UCSD-AML1 (cell line): Measurements from ENCODE around the gene ZC2HC1B.
"Not testable (repeated sequence)": the region's sequence is repeated elsewhere in the genome, so short reads cannot be mapped to it uniquely, and the experiment has no call there.

Experiments
- DNase-seq: peaks from one replicate; lab custom pipeline; 2025; ENCODE audit not compliant: unreplicated experiment; lab: John Stamatoyannopoulos, UW

The ZC2HC1B gene

DNA sequence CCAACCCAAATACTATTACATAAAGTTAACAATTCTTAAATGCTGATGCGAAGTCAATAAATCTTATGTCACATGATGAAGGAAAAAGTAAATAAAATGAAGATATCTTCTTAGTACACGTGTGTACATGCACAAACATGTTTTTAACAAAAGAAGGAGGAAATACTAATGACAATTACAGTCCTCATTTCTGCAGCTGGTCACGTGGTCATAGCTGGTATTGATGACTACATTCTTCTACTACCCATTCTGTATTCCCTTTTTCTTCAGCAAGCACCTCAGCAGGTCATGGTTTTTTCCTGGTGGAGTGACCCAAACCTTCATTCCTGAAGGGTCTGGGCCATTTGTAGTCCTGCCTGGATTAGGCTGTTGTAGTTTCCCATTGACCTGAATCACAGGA lies 4.5 kb downstream of the ZC2HC1B start:
- DNase-seq: not testable (repeated sequence)

DNA sequence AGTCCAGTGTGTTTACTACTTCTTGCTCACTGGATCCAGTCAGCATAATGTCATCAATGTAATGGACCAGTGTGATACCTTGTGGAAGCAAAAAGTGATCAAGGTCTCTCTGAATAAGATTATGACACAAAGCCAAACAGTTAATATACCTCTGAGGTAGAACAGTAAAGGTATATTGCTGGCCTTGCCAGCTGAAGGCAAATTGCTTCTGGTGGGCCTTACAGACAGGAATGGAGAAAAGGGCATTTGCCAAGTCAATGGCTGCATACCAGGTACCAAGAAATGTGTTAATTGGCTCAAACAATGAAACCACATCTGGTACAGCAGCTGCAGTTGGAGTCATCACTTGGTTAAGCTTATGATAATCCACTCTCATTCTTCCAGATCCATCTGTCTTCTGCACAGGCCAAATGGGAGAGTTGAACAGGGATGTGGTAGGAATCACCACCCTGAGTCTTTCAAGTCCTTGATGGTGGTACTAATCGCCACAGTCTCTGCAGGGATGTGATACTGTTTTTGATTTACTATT lies 7.0 kb downstream of the ZC2HC1B start:
- not testable (repeated sequence) for DNase-seq

DNA sequence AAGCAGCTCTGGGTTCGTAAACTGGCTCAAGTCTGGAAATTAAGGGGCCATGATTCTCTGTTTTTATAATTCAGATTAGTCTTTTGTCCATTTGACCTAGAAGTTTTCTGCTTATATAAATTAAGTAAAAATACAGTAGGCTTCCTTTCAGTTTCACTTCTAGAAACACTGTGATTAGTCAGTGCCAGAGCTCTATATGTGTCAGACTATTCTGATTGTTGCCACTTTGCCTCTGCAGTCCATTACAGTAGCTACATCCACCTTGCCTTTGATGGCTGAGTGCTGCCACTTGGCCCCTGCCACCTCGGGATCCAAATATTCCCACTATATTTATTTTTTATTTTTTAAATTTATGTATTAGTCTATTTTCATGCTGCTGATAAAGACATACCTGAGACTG lies 7.9 kb downstream of the ZC2HC1B start:
- DNase-seq: no peak

DNA sequence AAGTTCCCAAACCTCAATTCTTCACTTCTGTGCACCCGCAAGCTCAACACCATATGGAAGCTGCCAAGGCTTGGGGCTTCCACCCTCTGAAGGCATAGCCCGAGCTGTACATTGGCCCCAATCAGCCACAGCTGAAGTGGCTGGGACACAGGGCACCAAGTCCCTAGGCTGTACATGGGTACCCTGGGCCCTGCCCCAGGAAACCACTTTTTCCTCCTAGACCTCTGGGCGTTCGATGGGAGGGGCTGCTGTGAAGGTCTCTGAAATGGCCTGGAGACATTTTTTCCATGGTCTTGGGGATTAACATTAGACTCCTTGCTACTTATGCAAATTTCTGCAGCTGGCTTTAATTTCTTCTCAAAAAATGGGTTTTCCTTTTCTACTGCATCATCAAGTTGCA lies 9.3 kb downstream of the ZC2HC1B start:
- DNase-seq: not testable (repeated sequence)

DNA sequence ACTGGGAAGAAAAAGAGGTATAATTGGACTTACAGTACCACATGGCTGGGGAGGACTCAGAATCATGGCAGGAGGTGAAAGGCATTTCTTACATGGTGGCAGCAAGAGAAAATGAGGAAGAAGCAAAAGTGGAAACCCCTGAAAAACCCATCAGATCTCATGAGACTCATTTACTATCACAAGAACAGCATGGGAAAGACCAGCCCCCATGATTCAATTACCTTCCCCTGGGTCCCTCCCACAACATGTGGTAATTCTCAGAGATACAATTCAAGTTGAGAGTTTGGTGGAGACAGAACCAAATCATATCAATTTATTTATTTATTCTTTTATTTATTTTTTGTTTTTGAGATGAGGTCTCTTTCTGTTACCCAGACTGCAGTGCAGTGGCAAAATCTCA lies 10.2 kb downstream of the ZC2HC1B start:
- DNase-seq: not testable (repeated sequence)

DNA sequence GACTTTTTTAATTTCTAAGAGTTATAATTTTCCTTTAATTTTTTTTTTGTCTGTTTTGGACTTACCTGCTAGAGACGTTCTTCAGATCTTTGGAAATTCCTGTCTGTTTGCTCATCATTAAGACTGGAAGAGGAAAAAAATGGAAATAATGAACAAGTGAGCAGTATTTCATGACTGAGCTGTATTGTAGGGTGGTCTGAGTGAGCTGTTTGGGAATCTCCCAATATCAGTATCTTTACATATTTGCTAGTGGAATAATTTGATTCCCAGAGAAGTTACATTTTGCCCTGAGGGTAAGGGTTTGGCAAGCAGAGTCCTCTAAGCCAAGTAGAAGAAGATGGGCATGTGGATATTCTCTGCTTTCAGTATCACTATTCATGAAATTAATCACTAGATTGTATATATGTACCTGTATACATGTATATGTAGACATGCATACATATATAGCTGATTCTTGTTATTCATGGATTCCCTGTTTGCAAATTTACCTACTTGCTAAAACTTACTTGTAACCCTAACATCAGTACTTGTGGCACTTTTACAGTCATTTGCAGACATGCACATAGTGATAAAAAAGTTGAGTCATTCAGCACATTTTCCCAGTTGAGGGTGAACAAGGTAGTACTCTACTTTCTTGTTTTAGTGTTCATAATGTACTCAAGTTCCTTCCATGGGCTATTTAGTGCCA lies 13.5 kb downstream of the ZC2HC1B start:
- no peak for DNase-seq

GRCh38 chr6:143878272-143878760 lies 14.0 kb downstream of the ZC2HC1B start:
- no peak for DNase-seq

DNA sequence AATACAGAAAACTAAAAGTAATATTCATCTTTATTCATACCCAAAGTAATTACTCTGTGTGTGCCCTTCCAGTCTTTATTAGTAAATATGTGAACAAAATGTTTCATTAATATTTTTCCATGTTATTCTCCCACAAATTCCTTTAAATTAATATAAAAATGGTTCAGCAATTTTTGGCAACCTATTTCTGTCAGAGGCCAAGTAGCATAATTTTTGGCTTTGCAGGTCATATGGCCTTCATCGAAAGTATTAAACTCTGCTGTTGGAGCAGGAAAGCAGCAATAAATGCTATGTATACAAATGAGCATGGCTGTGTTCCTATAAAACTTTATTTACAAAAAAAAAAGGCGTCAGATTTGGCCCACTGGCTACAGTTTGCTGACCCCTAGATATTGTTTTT lies 16.1 kb downstream of the ZC2HC1B start:
- no peak for DNase-seq

- no peak for DNase-seq
Observed at GRCh38 chr6:143882401-143882930, 18.2 kb downstream of the ZC2HC1B start.

DNA sequence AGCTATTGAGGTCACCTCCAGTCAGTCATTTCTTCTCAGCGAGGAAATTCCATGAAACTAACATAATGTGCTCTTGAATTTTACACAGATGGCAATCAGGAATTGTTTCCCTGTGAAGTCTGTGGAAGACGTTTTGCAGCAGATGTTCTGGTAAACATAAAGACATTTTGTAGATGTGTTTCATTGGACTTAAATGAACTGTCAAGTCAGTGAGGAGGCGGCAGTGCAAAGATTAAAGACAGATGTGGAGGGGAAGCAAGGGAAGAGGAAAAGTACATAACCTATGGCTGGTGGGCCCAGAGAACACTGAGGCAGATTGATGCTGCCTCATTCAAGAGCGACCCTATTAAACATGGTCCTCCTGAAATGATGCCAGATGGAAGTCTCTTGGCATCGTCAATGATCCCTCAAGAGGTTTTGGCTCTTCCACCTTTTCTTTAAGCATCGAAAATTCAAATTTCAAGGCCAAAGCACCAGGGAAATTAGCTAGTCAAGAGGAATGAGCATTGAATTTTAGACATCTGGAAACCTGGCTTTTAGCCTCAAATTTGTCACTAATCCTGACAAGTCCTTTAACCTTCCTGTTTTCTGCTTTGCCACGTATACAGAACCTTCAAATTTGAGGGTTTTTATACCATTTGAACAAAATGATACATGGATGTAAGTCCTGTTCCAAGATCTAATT lies 20.1 kb downstream of the ZC2HC1B start:
- DNase-seq: no peak

DNA sequence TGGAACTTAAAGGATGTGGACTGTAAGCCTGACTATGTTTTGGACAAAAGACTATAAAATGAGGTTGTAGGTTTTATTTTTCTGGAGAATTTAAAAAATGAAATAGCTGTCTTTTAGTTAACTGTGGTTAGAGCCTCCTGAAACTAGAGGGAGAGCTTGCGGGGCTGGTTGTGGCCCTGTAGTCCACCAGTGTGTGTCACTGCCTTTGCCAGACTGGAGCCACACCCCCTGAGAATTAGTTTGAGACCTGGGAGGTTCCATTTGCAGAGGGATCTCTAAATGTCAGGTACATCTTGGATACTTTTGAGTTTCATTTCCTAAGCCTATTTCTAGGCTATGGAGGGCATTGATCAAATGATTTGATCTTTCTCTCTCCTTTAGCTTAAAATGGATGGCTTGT lies 20.8 kb downstream of the ZC2HC1B start:
- no peak for DNase-seq

DNA sequence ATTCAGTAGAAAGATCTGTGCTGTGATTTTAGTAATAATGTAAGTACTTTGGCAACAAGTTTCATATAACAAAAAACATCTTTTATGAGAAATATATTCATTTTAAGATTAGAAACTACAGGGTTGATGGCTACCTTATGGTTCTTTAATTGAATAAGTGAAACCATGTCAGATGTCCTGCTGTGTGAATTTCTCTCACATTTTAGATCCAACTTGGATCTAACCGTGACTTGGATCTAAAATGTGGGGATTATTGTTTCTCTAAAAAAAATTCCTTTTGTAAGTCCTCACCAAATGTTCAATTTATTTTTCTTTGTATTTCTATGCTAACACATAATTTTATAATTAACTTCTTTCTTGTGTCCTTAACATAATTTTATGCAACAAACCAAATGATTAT lies 30.4 kb downstream of the ZC2HC1B start:
- DNase-seq: no peak

DNA sequence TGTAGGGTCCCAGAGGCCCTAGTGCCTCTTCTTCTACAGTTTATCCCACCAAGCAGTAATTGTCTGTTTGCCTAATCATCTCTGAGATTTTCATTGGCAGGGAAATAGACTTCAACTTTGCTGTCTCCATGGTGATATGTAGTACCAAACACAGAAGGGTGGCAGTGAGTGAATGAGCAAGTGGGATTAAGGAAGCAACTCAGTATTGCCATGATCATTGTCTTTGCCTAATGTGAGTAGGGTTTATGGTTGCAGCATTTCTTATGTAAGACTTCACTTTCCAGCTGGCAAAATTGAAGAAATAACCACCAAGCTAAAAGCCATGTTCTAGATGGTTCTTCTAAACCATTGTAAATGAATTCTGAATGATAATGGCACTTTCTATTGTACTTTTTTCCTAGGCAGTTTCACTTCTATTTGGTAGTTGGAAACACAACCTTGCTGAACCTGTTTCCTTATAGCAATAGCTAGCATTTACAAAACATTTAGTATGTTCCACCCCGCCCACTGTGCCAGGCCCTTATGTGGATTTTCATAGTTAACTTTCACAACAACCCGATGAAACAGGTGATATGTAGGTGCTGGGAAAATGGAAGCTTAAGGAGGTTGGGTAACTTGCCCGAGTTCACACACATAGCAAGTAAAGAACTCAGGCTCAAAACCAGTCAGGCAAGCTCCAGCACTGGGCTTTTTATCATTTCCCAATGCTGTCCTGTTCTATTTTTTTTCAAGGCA lies 32.0 kb downstream of the ZC2HC1B start:
- no peak for DNase-seq

DNA sequence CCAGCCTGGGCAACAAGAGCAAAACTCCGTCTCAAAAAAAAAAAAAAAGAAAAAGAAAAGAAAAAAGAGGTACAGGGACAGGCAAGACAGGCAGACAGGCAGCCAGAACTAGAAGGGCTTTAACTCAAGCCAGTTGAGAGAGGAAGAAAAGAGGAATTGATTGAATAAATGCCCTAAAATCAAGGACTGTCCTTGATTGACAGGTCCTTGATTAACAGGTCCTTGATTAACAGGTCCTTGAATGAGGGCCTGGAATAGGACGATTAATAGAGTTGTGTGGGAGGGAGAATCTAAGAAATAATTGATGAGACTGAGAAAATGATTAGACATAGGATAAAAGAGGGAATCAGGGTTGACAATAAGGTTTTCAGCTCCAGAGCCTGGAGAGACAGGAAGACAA lies 36.1 kb downstream of the ZC2HC1B start:
- no peak for DNase-seq

DNA sequence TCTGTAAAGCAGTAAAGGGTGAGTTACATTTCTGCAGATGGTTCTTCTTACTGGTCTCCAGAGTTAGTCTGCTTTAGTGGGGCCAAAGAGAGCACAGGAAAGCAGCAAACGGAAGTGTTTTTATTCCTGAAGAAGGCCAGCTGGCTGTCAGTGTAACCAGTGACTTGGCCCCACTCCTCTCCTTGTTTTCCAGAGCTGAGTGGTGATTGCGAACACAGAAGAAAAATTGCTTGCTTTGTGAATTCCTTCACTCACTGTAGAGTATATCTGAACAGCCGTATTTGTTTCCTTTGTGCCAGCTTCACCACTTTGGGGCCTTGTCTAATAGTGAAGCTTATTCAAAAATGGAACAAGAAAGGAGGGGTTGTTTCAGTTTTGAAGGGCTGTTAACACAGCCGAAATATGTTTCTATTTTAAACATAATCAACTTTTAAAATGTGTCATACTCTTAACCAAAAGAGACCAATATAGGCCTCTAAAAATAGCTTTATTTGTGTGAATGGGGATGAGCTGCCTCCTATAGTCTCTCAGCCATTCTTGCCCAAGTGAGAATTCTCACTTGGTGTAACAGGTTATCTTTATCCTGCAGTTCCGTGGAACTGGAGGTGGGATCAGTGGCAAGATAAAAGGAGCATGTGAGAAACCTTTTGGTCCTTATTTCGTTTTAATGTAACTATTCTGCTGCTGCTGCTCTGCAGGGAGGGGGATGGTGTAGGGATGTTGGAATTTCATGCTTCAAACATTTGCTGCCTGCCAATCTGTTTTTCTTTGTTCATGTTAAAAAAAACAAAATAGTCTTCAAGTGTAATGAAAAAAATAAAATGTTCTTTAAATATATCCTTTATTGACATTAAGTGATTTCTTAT lies 37.8 kb downstream of the ZC2HC1B start:
- no peak for DNase-seq

GRCh38 chr6:143902827-143903226 lies 38.6 kb downstream of the ZC2HC1B start:
- no peak for DNase-seq

DNA sequence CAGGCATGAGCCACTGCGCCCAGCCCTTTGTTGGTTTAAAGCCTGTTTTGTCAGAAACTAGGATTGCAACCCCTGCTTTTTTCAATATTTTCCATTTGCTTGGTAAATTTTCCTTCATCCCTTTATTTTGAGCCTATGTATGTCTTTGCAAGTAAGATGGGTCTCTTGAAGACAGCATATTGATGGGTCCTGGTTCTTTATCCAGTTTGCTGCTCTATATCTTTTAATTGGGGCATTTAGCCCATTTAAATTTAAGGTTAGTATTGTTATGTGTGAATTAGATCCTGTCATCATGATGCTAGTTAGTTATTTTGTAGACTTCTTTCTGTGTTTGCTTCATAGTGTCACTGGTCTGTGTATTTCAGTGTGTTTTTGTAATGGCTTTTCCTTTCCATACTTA lies 46.8 kb downstream of the ZC2HC1B start:
- DNase-seq: no peak

DNA sequence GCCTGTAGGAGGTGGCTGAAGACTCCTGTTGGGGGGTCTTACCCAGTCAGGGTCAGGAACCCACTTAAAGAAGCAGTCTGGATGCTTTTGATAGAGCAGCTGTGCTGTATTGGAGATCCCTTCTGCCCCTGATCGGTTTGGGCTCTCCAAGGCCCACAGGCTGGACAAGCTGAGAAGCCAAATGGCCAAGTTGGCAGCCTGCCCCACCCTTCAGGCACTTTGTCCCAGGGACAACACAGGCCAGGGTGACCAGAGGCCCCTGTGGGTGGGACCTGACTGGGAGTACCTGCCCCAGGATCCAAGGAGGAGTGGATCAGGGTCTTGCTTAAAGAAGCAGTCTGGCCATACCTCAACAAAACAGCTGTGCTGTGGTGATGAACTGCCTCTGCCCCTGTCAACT lies 48.4 kb downstream of the ZC2HC1B start:
- no peak for DNase-seq

- DNase-seq: not testable (repeated sequence)
Observed at GRCh38 chr6:143917026-143917425, 52.8 kb downstream of the ZC2HC1B start.

- DNase-seq: no peak
Observed at GRCh38 chr6:143928853-143929252, 64.6 kb downstream of the ZC2HC1B start.

GRCh38 chr6:143929975-143930374 lies 65.7 kb downstream of the ZC2HC1B start:
- no peak for DNase-seq
